Measurements from ENCODE around the gene FADS1. TPM values are rescaled to one million over a fixed set of nuclear protein-coding genes. Genes with fewer than 3 reads are reported as not detected.

FADS1 gene
- total and polyA plus RNA-seq, 2 of the 13 experiments (the other 11 are each of a cell fraction or from before 2014, with no cell fraction given) = 91.8 to 108 TPM

- no peak for TF ChIP-seq KLF16 (CRISPR knock-in tag; IDR thresholded peaks at IDR 0.05)
- TF ChIP-seq NRL (CRISPR knock-in tag; IDR thresholded peaks at IDR 0.05; ENCODE audit: borderline replicate concordance) = 0 out of 2 replicates have a peak, but pooled peaks have one; percentile 34
- no peak for TF ChIP-seq MAFG (CRISPR knock-in tag; IDR thresholded peaks at IDR 0.05)
- no peak for TF ChIP-seq ZMAT3 (CRISPR knock-in tag; conservative IDR thresholded peaks at IDR 0.05)
- TF ChIP-seq ETS1 (CRISPR knock-in tag; IDR thresholded peaks at IDR 0.05) = no peak
- no peak for TF ChIP-seq MYPOP (CRISPR knock-in tag; IDR thresholded peaks at IDR 0.05)
- TF ChIP-seq THAP9 (CRISPR knock-in tag; IDR thresholded peaks at IDR 0.05; ENCODE audit: borderline replicate concordance) = no peak
- TF ChIP-seq ZNF564 (CRISPR knock-in tag; IDR thresholded peaks at IDR 0.05) = no peak
- TF ChIP-seq TRIM24 (CRISPR knock-in tag; IDR thresholded peaks at IDR 0.05) = no peak
- no peak for TF ChIP-seq ZMYM2 (CRISPR knock-in tag; IDR thresholded peaks at IDR 0.05)
- no peak for TF ChIP-seq ZNF75D (CRISPR knock-in tag; IDR thresholded peaks at IDR 0.05; ENCODE audit: borderline replicate concordance)
- TF ChIP-seq ZNF24 (IDR thresholded peaks at IDR 0.05) = no peak
- TF ChIP-seq JARID2 (CRISPR knock-in tag; IDR thresholded peaks at IDR 0.05; ENCODE audit: insufficient replicate concordance) = no peak
- TF ChIP-seq PBX3 (CRISPR knock-in tag; IDR thresholded peaks at IDR 0.05; ENCODE audit: borderline replicate concordance) = no peak
- no peak for TF ChIP-seq TIGD3 (CRISPR knock-in tag; IDR thresholded peaks at IDR 0.05; ENCODE audit: borderline replicate concordance)
- TF ChIP-seq ZNF639 (CRISPR knock-in tag; conservative IDR thresholded peaks at IDR 0.05) = no peak
- no peak for TF ChIP-seq EP300 (IDR thresholded peaks at IDR 0.05; ENCODE audit: low read depth in 2 of 2, low read length in 2 of 2)
- no peak for TF ChIP-seq EP300 (CRISPR knock-in tag; IDR thresholded peaks at IDR 0.05; ENCODE audit: borderline replicate concordance)
- TF ChIP-seq NFYC (CRISPR knock-in tag; IDR thresholded peaks at IDR 0.05) = no peak
- TF ChIP-seq FOSL2 (CRISPR knock-in tag; IDR thresholded peaks at IDR 0.05) = no peak
- no peak for TF ChIP-seq HOXA7 (CRISPR knock-in tag; IDR thresholded peaks at IDR 0.05)
- TF ChIP-seq MAZ (IDR thresholded peaks at IDR 0.05; ENCODE audit: borderline replicate concordance, low read depth, low read length) = no peak
- TF ChIP-seq MAZ (CRISPR knock-in tag; IDR thresholded peaks at IDR 0.05; ENCODE audit: low read depth) = peak; percentile 71
Observed at GRCh38 chr11:61828379-61828628, 11.5 kb upstream of the FADS1 start (continued).

All from HepG2 (cell line).